ENCODE data around the gene SLC6A19. TPM values are rescaled to one million over a fixed set of nuclear protein-coding genes. Genes with fewer than 3 reads are reported as not detected.

Gene SLC6A19
- total RNA-seq, 3 donors from 2014 or later: 14.4 to 92.8 (median 29.2) TPM

GRCh38 chr5:1251678-1252580 is 50.5 kb downstream of the SLC6A19 start:
- DNase-seq: peak; percentile 40 to 61 (median 59)
- H3K4me3 ChIP-seq: no peak overlapping the region
- peak; percentile 68 for ATAC-seq
- no peaks in the 10 kb centered on the region for H3K36me3 ChIP-seq (ENCODE audit: low read depth)
- intact Hi-C loops (cut with DNase I, micrococcal nuclease): no loop called here
- TF ChIP-seq, protein P1, sequence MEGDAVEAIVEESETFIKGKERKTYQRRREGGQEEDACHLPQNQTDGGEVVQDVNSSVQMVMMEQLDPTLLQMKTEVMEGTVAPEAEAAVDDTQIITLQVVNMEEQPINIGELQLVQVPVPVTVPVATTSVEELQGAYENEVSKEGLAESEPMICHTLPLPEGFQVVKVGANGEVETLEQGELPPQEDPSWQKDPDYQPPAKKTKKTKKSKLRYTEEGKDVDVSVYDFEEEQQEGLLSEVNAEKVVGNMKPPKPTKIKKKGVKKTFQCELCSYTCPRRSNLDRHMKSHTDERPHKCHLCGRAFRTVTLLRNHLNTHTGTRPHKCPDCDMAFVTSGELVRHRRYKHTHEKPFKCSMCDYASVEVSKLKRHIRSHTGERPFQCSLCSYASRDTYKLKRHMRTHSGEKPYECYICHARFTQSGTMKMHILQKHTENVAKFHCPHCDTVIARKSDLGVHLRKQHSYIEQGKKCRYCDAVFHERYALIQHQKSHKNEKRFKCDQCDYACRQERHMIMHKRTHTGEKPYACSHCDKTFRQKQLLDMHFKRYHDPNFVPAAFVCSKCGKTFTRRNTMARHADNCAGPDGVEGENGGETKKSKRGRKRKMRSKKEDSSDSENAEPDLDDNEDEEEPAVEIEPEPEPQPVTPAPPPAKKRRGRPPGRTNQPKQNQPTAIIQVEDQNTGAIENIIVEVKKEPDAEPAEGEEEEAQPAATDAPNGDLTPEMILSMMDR (IDR thresholded peaks at IDR 0.05): no peak
- H3K9me3 ChIP-seq: no peaks in the 10 kb centered on the region
- H3K4me1 ChIP-seq (ENCODE audit: low read depth): peaks cover 4% of the 10 kb centered on the region

DNA sequence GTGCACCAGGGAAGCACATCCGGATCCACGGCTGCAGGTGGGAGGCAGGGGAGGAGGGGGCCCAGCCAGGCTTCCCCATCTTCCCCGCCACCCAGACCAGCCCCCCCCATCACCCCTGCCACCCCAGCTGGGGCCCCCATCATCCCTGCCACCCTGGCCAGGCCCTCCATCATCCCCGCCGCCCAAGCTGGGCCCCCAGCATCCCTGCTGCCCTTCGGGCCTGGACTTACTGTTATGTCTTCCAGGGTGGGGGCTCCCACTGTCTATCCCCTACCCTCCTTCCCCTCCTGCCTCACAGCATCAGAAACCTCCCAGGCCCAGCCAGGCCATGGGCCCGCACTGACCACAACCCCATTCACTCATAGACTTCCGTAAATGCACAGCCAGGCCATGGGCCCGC is 51.3 kb downstream of the SLC6A19 start:
- TF ChIP-seq, protein P1 (IDR thresholded peaks at IDR 0.05): no peak

DNA sequence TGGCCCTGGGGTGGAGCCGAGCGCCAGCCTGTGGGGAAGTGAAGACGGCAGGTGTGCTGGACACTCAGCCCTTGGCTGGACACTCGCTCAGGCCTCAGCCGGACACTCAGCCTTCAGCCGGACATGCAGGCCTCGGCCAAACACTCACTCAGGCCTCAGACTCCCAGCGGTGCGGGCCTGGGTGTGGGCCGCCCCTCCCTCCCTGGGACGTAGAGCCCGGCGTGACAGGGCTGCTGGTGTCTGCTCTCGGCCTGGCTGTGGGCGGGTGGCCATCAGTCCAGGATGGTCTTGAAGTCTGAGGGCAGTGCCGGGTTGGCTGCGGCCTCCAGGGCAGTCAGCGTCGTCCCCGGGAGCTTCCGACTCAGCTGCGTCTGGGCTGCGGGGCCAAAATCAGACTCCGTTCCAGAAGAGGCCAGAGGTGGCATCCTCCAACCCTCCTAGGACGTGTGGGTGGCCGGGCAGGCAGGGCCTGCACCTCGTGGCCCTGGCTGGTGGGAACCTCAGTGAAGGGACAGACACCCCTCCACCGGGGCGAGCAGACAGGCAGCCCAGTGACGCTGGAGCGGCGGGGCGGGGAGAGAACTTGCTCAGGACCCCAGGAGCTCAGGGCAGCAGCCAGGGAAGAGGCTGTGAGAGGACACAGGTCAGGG is 52.2 kb downstream of the SLC6A19 start:
- TF ChIP-seq, protein P1 (IDR thresholded peaks at IDR 0.05): no peak
- Histone ChIP-seq H3K4me1 (ENCODE audit: low read depth) (peaks cover 4% of the 10 kb centered on the region), H3K9me3 (no peaks in the 10 kb centered on the region), H3K4me3 (no peak overlapping the region), H3K36me3 (ENCODE audit: low read depth) (no peaks in the 10 kb centered on the region)
- intact Hi-C loops (cut with DNase I, micrococcal nuclease): no loop called here
- ATAC-seq (no peak), DNase-seq (no peak)

More for the DNA sequence above, 51.3 kb downstream of the SLC6A19 start:
- no peaks in the 10 kb centered on the region for H3K36me3 ChIP-seq (ENCODE audit: low read depth)
- no peak for DNase-seq
- intact Hi-C loops (cut with DNase I, micrococcal nuclease): no loop called here
- no peak for ATAC-seq
- H3K4me1 ChIP-seq (ENCODE audit: low read depth): peaks cover 4% of the 10 kb centered on the region
- H3K9me3 ChIP-seq: no peaks in the 10 kb centered on the region
- no peak overlapping the region for H3K4me3 ChIP-seq

DNA sequence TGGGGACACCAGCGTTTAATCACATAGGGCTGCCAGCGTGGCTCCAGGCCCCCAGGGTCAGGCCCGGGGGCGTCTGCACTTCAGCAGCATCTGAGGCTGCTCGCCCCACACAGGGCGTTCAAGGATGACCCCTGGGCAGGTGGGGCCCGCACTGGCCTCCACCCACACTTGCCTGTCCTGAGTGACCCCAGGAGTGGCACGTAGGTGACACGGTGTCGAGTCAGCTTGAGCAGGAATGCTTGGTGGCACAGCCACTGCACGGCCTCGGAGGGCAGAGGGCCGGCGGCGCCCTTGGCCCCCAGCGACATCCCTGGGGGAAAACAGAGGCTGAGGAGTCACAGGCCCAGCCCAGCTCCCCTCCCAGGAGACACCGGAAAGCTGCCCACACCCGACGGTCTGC is 52.8 kb downstream of the SLC6A19 start:
- DNase-seq (no peak), ATAC-seq (no peak)
- no peaks in the 10 kb centered on the region for H3K9me3 ChIP-seq
- intact Hi-C loops (cut with DNase I, micrococcal nuclease): no loop called here
- H3K36me3 ChIP-seq (ENCODE audit: low read depth): no peaks in the 10 kb centered on the region
- H3K4me3 ChIP-seq: no peak overlapping the region
- H3K4me1 ChIP-seq (ENCODE audit: low read depth): peaks cover 4% of the 10 kb centered on the region
- TF ChIP-seq, protein P1 (IDR thresholded peaks at IDR 0.05): no peak

DNA sequence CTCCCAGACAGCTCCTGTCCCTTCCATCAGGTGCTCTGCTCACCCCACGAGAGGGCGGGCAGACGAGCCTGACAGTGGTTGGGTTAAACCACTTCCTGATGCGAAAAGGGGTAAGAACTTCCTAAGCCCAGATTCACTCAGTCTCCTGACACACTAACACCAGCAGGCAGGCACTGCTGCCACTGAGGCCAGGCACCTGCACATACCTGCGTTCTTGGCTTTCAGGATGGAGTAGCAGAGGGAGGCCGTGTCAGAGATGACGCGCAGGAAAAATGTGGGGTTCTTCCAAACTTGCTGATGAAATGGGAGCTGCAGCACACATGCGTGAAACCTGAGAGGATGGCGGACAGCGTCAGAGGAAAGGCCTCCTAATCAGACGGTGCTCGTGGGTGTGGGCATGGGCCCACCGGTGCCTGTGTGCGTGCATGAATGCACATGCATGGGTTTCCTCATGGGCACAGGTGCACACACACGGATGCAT is 53.7 kb downstream of the SLC6A19 start:
- intact Hi-C loops (cut with DNase I, micrococcal nuclease): no loop called here
- ATAC-seq: peak; percentile 26
- no peak for DNase-seq

More for the DNA sequence above, 53.7 kb downstream of the SLC6A19 start:
- TF ChIP-seq, protein P1 (IDR thresholded peaks at IDR 0.05): no peak
- Histone ChIP-seq H3K4me3 (no peak overlapping the region), H3K4me1 (ENCODE audit: low read depth) (peaks cover 4% of the 10 kb centered on the region), H3K36me3 (ENCODE audit: low read depth) (no peaks in the 10 kb centered on the region), H3K9me3 (no peaks in the 10 kb centered on the region)
